ENCODE data around the gene ART1.

DNA sequence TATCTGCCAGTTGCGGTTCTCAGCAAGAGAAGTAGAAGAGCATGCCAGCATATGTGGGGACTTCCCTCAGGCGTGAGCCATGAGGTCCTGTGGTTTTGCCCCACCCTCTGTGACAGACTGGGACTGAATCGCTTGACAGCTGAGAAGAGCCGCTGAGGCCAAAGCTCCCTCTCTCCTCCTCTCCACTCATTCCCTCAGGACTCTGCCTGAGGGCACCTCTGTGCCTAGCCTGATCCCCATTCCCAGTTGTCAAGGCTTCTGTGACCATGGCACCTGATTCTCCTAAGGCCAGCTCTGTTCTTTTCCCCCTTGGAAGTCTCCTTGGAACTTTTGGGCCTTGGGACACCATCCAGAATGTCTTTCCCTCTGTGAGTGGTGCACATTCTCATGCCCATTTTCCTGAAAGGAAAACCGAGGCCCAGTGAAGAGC lies 30.2 kb upstream of the ART1 start:
- TF ChIP-seq, protein P1, sequence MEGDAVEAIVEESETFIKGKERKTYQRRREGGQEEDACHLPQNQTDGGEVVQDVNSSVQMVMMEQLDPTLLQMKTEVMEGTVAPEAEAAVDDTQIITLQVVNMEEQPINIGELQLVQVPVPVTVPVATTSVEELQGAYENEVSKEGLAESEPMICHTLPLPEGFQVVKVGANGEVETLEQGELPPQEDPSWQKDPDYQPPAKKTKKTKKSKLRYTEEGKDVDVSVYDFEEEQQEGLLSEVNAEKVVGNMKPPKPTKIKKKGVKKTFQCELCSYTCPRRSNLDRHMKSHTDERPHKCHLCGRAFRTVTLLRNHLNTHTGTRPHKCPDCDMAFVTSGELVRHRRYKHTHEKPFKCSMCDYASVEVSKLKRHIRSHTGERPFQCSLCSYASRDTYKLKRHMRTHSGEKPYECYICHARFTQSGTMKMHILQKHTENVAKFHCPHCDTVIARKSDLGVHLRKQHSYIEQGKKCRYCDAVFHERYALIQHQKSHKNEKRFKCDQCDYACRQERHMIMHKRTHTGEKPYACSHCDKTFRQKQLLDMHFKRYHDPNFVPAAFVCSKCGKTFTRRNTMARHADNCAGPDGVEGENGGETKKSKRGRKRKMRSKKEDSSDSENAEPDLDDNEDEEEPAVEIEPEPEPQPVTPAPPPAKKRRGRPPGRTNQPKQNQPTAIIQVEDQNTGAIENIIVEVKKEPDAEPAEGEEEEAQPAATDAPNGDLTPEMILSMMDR (IDR thresholded peaks at IDR 0.05; ENCODE audit: insufficient read depth, low read depth, low read length) = no peak
- no peak for TF ChIP-seq EZH2 (IDR thresholded peaks at IDR 0.05; ENCODE audit: insufficient read depth, low read length)
